SHP77 (cell line): Measurements from ENCODE around the gene SIVA1.
A peak's percentile ranks its signal among the peaks of the same experiment; 100 is the strongest.

Experiments
- DNase-seq, 2 experiments: peaks; one replicate each; lab custom pipeline; 2025; lab: John Stamatoyannopoulos, UW

Gene SIVA1

GRCh38 chr14:104752735-104753527 is at the start of gene SIVA1:
SIVA1 (plus strand) TSS chr14:104753147; CDS start chr14:104753202, 55 bp downstream.
- peak; percentile 99 to 100 for DNase-seq

- DNase-seq = no peak
These were observed 49.7 kb upstream of the SIVA1 start for GRCh38 chr14:104703269-104703668.

- no peak for DNase-seq
These were observed 48.7 kb upstream of the SIVA1 start for GRCh38 chr14:104704252-104704651.

- no peak for DNase-seq
These were observed 47.5 kb upstream of the SIVA1 start for GRCh38 chr14:104705340-104706047.

- peak in 1 of 2 experiments; percentile 7 for DNase-seq
These were observed 46.0 kb upstream of the SIVA1 start for GRCh38 chr14:104706733-104707607.

GRCh38 chr14:104707608-104708595 is 45.0 kb upstream of the SIVA1 start:
- DNase-seq = no peak

GRCh38 chr14:104708606-104709268 is 44.2 kb upstream of the SIVA1 start:
- DNase-seq = peak; percentile 64

GRCh38 chr14:104709387-104710039 is 43.4 kb upstream of the SIVA1 start:
- no peak for DNase-seq

GRCh38 chr14:104710071-104710735 is 42.7 kb upstream of the SIVA1 start:
- DNase-seq = no peak

- DNase-seq = no peak
These were observed 39.8 kb upstream of the SIVA1 start for GRCh38 chr14:104712881-104713734.

- DNase-seq = no peak
These were observed 38.9 kb upstream of the SIVA1 start for GRCh38 chr14:104714066-104714465.

- DNase-seq = no peak
These were observed 38.3 kb upstream of the SIVA1 start for GRCh38 chr14:104714681-104715080.

- no peak for DNase-seq
These were observed 37.5 kb upstream of the SIVA1 start for GRCh38 chr14:104715416-104715815.

GRCh38 chr14:104715871-104716270 is 37.1 kb upstream of the SIVA1 start:
- DNase-seq = no peak

- no peak for DNase-seq
These were observed 35.8 kb upstream of the SIVA1 start for GRCh38 chr14:104717137-104717536.

GRCh38 chr14:104717646-104718045 is 35.3 kb upstream of the SIVA1 start:
- DNase-seq = no peak

- no peak for DNase-seq
These were observed 34.8 kb upstream of the SIVA1 start for GRCh38 chr14:104718147-104718546.

GRCh38 chr14:104718871-104719270 is 34.1 kb upstream of the SIVA1 start:
- DNase-seq = no peak
